ENCODE data around the gene CLIC3.

Gene CLIC3

DNA sequence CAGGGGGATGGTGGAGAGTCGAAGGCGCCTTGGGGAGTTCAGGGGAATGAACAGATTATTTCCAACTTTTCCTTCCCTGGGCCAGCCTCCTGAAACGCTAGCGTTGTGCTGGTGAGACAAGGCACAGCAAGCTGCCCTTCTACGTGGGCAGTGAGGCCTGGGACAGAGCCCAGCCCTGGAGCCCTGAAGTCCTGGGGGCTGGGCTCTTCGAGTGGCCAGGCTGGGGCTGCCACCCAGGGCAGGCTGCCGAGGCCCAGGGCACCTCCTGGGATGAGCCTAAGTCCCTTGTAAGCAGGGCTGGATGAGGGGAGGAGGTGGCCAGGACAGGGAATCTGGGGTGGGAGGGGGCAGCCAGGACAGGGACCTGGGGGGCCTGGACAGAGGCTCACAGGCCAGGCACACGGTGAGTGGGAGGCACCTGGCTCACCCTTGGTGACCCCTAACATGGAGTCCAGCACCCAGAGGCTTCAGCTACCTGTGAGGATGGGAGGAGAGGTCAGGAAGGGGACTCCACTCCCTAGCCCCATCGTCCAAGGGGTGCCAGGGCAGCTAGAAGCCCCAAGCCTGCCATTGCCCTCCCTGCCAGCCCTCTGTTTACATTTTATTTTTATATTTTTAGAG lies 45.6 kb downstream of the CLIC3 start:
- no peak for DNase-seq

DNA sequence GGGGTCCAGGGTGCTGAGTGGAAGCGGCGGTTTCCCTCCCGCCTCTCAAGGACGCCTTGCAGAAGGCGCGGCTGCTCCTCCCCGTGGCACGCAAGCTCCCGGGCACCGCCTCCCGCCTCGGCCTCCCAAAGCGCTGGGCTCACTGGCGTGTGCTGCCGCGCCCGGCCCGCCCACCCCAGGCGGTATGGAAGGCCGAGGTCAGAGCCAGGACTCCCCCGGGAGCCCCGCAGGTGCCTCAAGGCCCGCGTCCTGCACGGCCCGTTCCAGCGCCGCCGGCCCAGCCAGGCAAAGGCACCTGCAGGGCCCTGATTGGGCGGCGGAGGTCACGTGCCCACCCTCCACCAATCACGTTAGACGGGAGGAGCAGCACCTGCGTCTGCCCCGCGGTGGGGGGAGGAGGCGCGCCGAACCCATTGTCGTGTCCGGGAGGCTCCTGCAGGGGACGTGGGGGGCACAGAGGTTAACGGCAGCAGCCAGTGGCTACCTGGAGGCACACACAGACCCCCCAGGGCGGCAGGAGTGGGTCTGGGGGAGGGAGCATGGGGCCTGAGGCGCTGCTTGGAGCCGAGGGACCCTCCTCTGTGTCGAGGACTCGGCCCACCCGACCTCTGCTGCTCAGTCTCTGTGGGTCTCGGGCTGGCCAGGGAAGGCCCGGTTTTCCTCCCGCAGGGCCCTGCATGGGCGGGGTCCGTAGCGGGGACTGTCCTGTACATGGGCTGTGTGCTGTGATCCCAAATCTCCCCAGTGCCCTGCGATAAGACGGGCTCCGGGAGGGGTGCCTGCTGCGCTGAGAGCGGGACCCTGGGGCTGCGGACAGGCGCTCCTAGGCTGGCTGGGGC lies 46.3 kb downstream of the CLIC3 start:
- DNase-seq: peak; percentile 86 to 99 (median 99)

DNA sequence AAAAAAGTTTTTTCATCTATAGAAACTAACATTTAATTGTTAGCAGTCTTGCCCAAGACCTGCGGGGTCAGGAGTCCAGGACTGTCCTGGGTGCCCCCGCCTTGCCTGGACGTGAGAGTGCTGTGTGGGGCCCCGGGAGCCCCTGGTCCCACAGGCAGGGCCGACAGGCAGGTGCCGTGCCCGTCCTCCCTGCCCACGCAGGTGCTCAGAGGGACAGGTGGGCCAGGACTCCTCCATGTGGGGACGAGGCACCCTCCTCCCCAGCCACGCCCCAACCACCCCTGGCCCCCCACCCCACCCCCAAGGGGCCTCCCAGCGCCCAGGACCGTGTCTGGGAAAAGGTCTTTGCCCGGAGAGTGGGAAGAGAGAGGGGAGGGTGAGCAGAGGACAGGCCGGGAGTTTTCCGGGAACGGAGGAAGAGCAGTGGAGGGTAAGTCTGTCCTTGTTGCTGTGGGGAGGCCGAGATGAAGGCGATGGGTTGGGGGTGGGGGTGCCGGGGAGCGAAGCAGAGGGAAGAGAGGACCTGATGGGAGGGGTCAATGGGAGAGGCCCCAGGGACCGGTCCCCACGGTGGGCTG lies 47.0 kb downstream of the CLIC3 start:
- DNase-seq: no peak

DNA sequence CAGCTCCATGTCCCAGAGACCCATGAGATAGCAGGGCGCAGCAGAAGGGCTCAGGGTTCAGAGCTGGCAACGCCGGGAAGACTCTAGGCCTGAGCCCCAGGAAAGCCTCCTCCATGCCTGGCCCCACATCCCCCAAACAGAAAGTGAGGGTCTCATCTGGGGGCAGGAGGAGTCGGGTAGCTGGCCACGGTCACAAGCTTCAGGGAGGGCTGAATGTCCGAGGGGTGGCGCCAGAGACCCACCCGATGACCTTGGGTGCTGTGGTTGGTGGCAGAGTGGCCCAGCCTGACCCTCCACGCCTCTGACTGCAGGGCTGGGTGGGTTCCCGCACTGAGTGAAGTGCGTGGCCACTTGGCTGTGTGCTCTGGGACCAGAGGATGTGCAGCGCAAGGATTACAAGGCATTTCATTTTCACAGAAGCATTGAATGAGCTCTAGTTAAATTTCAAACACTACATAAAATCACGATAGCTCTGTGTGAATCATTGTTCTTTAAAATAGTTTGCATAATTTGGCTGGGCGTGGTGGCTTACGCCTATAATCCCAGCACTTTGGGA lies 48.3 kb downstream of the CLIC3 start:
- DNase-seq: peak in 2 of 3 experiments; percentile 14 to 40

DNA sequence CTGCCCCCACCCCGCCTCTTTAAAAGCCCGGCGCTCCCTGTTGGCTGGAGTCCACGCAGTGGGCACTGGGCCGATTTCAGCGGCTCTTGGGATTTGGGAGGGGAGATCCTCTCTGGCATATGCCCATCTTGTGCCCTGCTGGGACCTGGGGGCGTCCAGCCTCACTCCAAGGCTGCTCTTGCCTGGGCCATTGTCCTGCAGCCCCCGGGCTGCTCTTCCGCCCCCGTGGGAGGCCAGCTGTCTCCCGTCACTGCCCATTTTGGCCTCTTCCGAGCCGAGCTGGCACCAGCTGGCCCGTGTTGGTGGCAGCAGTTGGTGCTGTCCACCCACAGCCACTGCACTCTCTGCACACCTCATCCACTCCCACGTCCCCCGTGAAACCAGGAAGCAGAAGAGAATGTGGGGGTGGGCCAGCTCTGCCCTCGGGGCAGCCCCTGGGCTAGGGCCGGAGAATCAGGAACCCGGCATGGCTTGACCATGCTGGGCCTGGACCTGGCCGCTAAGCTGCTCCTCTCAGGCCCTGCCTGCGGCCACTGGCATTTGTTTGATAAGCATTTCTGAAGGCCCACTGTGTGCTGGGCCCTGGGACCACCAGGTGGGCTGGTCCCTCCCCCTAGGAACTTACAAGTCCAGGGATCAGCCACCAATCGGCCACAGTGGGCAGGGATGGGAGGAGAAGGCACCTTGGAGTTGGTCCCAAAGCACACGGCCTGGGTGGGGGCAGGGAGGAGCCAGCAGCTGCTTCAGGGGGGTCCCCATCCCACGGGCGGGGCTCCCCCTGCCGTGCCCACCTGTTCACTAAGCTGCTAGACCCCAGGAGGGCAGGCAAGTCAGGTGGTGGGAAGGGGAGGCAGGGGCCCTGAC lies 49.1 kb downstream of the CLIC3 start:
- DNase-seq: no peak

DNA sequence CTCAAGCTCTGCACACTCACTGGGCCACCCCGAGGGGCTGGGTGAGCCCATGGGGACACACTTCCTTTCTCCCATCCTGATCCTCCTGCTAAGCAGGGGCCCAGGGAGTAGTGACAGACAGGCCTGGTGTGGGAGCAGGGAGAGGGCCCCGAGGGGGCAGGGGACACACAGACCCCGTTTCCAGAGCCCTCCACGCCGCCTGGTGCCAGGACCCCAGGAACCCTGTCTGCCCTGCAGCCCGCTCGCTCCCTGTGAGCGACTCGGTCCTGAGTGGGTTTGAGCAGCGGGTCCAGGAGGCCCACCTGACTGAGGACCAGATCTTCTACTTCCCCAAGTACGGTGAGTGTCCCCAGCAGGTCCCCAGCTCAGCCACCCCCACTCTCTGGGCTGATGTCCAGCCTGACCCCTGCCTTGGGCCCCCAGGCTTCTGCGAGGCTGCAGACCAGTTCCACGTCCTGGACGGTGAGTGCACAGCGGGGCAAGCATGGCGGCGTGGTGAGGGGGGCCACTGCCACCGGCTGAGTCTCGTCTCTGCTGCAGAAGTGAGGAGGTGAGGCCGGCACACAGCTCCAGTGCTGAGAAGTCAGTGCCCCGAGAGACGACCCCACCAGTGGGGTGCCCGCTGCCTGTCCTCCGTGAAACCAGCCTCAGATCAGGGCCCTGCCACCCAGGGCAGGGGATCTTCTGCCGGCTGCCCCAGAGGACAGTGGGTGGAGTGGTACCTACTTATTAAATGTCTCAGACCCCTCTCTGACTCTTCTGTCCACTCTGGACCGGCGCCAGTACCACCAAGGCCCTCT lies 49.9 kb downstream of the CLIC3 start:
- no peak for DNase-seq

DNA sequence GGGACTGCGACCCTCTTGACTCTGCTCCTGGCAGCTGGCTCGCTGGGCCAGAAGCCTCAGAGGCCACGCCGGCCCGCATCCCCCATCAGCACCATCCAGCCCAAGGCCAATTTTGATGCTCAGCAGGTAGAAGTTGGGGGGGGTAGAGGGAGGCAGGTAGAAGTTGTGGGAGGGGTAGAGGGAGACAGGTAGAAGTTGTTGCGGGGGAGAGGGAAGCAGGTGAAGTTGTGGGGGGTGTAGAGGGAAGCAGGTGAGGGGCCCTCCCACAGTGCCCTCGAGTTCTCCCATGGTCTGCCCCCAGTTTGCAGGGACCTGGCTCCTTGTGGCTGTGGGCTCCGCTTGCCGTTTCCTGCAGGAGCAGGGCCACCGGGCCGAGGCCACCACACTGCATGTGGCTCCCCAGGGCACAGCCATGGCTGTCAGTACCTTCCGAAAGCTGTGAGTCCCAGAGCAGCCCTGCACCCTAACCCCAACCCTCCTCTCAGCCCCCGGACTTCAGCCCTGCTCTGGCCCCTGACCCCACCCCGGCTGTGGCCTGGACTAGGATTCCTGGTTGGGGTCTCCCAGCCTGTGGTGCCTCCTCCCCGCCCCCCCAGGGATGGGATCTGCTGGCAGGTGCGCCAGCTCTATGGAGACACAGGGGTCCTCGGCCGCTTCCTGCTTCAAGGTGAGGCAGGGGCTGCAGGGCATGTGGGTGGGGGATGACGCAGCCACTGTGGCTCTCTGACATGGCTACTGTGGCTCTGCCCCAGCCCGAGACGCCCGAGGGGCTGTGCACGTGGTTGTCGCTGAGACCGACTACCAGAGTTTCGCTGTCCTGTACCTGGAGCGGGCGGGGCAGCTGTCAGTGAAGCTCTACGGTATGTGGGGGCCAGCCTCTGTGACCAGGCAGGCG lies 50.8 kb downstream of the CLIC3 start:
- no peak for DNase-seq

Measured in NCI-H1417 (cell line).